ENCODE results near the gene SEC61A1.
A peak's percentile ranks its signal among the peaks of the same experiment; 100 is the strongest.

Gene SEC61A1

GRCh38 chr3:128094295-128095151 lies 42.3 kb downstream of the SEC61A1 start:
- H4K20me1 ChIP-seq (ENCODE audit: insufficient read depth): no peaks in the 10 kb centered on the region
- no peak overlapping the region for H3K27ac ChIP-seq
- H3K4me1 ChIP-seq (ENCODE audit: low read depth, poor library complexity, severe bottlenecking): no peaks in the 10 kb centered on the region
- H3K9ac ChIP-seq: no peak overlapping the region
- no peak for TF ChIP-seq CTCF (conservative IDR thresholded peaks at IDR 0.05; ENCODE audit: low read depth, low read length)
- H3K36me3 ChIP-seq (ENCODE audit: insufficient read depth): no peaks in the 10 kb centered on the region; the same call in 1 of the 2 replicates
- H2AFZ ChIP-seq (ENCODE audit: low read depth): no peak overlapping the region
- no peak overlapping the region for H3K4me2 ChIP-seq
- no peaks in the 10 kb centered on the region for H3K27me3 ChIP-seq (ENCODE audit: insufficient read depth, low read depth)
- peaks cover 18% of the 10 kb centered on the region for H3K79me2 ChIP-seq (ENCODE audit: insufficient read depth, low read depth)
- no peak overlapping the region for H3K4me3 ChIP-seq (IDR thresholded peaks at IDR 0.05; ENCODE audit: insufficient read depth, low read depth, low read length)

- H3K4me1 ChIP-seq (ENCODE audit: low read depth, poor library complexity, severe bottlenecking): no peaks in the 10 kb centered on the region
- no peak overlapping the region for H3K4me3 ChIP-seq (IDR thresholded peaks at IDR 0.05; ENCODE audit: insufficient read depth, low read depth, low read length)
- H3K27ac ChIP-seq: no peak overlapping the region
- peak; percentile 91 for TF ChIP-seq CTCF (conservative IDR thresholded peaks at IDR 0.05; ENCODE audit: low read depth, low read length)
- H3K79me2 ChIP-seq (ENCODE audit: insufficient read depth, low read depth): peaks cover 14% of the 10 kb centered on the region
- H3K27me3 ChIP-seq (ENCODE audit: insufficient read depth, low read depth): no peaks in the 10 kb centered on the region
- no peak overlapping the region for H2AFZ ChIP-seq (ENCODE audit: low read depth)
- no peak overlapping the region for H3K9ac ChIP-seq
- no peaks in the 10 kb centered on the region for H4K20me1 ChIP-seq (ENCODE audit: insufficient read depth)
- H3K4me2 ChIP-seq: no peak overlapping the region
- H3K36me3 ChIP-seq (ENCODE audit: insufficient read depth): no peaks in the 10 kb centered on the region; the same call in 1 of the 2 replicates
Measured at GRCh38 chr3:128095222-128095703, 43.0 kb downstream of the SEC61A1 start.

GRCh38 chr3:128098234-128098633 lies 46.0 kb downstream of the SEC61A1 start:
- no peak overlapping the region for H2AFZ ChIP-seq (ENCODE audit: low read depth)
- H3K79me2 ChIP-seq (ENCODE audit: insufficient read depth, low read depth): peaks cover 15% of the 10 kb centered on the region
- no peaks in the 10 kb centered on the region for H3K4me1 ChIP-seq (ENCODE audit: low read depth, poor library complexity, severe bottlenecking)
- no peak overlapping the region for H3K9ac ChIP-seq
- no peaks in the 10 kb centered on the region for H3K27me3 ChIP-seq (ENCODE audit: insufficient read depth, low read depth)
- TF ChIP-seq CTCF (conservative IDR thresholded peaks at IDR 0.05; ENCODE audit: low read depth, low read length): no peak
- H4K20me1 ChIP-seq (ENCODE audit: insufficient read depth): no peaks in the 10 kb centered on the region
- no peak overlapping the region for H3K27ac ChIP-seq
- no peak overlapping the region for H3K4me3 ChIP-seq (IDR thresholded peaks at IDR 0.05; ENCODE audit: insufficient read depth, low read depth, low read length)
- H3K36me3 ChIP-seq (ENCODE audit: insufficient read depth): peaks cover 6% of the 10 kb centered on the region; the same call in 1 of the 2 replicates
- no peak overlapping the region for H3K4me2 ChIP-seq

- H3K27me3 ChIP-seq (ENCODE audit: insufficient read depth, low read depth): no peaks in the 10 kb centered on the region
- peaks cover 13% of the 10 kb centered on the region; the same call in 1 of the 2 replicates for H3K36me3 ChIP-seq (ENCODE audit: insufficient read depth)
- H4K20me1 ChIP-seq (ENCODE audit: insufficient read depth): no peaks in the 10 kb centered on the region
- H3K79me2 ChIP-seq (ENCODE audit: insufficient read depth, low read depth): peaks cover 7% of the 10 kb centered on the region; the same call in 1 of the 2 replicates
- no peak overlapping the region for H3K9ac ChIP-seq
- H3K4me2 ChIP-seq: no peak overlapping the region
- TF ChIP-seq CTCF (conservative IDR thresholded peaks at IDR 0.05; ENCODE audit: low read depth, low read length): no peak
- no peak overlapping the region for H3K27ac ChIP-seq
- no peak overlapping the region for H2AFZ ChIP-seq (ENCODE audit: low read depth)
- H3K4me3 ChIP-seq (IDR thresholded peaks at IDR 0.05; ENCODE audit: insufficient read depth, low read depth, low read length): no peak overlapping the region
- no peaks in the 10 kb centered on the region for H3K4me1 ChIP-seq (ENCODE audit: low read depth, poor library complexity, severe bottlenecking)
Measured at GRCh38 chr3:128100161-128100560, 47.9 kb downstream of the SEC61A1 start.

Data from KMS-11 (cell line).